HL-60 (cell line): Measurements from ENCODE around the gene TGFB1.

Source experiments
- CTCF ChIP-seq: IDR thresholded peaks from one replicate; pipeline ENCODE4 v1.5.1; 2011; ENCODE audit warnings: low read length, control low read depth, inconsistent platforms; ENCODE audit not compliant: insufficient read depth
- REST ChIP-seq: IDR thresholded peaks from 2 replicates; pipeline ENCODE4 v1.6.1; 2012; ENCODE audit warnings: low read depth; ENCODE audit not compliant: insufficient replicate concordance
- SPI1 ChIP-seq: IDR thresholded peaks from 2 replicates; pipeline ENCODE4 v1.6.1; 2012; ENCODE audit warnings: low read depth, mild to moderate bottlenecking, borderline replicate concordance

GRCh38 chr19:41377977-41378709, 24.4 kb upstream of the TGFB1 start:
- TF ChIP-seq CTCF, result no peak
- no peak for TF ChIP-seq REST
- no peak for TF ChIP-seq SPI1
